ENCODE measurements around the gene YKT6.

The YKT6 gene

GRCh38 chr7:44257213-44257612 lies 56.4 kb downstream of the YKT6 start:
- H3K4me3 ChIP-seq (replicated peaks in 1 of 2; ENCODE audit: low read depth in 2 of 2, low read length in 2 of 2) = no peak overlapping the region
- TF ChIP-seq CTCF (IDR thresholded peaks at IDR 0.05; ENCODE audit: low read depth, low read length) = no peak
- no peak for DNase-seq (ENCODE audit: low read depth in 2 of 2)

DNA sequence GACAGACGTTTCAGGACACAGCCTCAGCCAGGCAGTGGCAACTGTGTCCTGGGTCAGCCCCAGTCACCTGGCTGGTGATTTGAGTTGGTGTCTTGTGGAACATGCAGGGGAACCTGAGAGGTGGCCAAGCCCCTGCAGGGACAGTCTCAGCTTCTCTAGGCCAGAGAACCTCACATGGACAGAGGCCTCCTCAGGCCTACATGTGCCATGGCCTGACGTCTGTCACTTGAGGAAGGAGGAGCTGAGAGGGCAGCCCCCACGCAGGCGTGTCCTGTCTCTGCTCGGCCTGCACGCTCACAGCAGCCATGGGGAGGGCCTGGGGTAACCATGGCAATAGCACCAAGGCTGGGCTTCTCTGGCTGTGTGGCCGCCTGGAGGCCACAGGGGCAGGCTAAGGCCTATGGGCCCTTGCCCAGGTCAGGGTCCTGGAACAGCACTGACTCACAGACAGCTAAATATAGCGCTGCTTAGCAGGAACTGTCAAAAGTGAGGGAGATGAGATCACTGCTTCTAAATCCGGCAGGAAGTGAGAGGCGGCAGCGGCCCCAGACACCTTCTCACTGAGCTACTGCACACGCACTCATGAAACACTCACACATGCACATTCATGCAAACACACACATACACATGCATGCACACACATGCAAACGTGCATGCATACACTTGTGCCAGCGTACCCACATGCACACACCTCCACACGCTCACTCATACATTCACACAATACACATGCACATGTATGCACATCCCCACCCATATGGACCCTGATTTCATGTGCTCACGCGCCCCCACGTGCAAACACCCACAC lies 57.0 kb downstream of the YKT6 start:
- no peak overlapping the region for H3K4me3 ChIP-seq (replicated peaks in 1 of 2; ENCODE audit: low read depth in 2 of 2, low read length in 2 of 2)
- TF ChIP-seq CTCF (IDR thresholded peaks at IDR 0.05; ENCODE audit: low read depth, low read length) = no peak
- DNase-seq (ENCODE audit: low read depth in 2 of 2) = peak; percentile 89 to 96

DNA sequence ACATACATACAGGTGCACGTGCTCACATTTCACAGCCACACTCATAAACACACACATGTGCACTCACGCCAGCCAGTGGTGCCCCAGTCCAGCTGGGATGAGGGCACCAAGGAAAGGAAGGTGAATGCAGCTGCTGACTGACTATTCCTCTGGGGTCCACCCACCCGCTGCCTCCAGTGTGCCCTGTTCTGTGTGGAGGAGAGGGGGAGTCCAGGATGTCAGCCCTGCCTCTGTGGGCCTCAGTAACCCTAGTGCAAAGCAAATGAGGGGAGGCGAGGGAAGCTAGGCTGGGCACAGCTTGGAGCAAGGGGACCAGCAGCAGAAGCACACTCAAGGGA lies 57.6 kb downstream of the YKT6 start:
- TF ChIP-seq CTCF (IDR thresholded peaks at IDR 0.05; ENCODE audit: low read depth, low read length) = no peak

DNA sequence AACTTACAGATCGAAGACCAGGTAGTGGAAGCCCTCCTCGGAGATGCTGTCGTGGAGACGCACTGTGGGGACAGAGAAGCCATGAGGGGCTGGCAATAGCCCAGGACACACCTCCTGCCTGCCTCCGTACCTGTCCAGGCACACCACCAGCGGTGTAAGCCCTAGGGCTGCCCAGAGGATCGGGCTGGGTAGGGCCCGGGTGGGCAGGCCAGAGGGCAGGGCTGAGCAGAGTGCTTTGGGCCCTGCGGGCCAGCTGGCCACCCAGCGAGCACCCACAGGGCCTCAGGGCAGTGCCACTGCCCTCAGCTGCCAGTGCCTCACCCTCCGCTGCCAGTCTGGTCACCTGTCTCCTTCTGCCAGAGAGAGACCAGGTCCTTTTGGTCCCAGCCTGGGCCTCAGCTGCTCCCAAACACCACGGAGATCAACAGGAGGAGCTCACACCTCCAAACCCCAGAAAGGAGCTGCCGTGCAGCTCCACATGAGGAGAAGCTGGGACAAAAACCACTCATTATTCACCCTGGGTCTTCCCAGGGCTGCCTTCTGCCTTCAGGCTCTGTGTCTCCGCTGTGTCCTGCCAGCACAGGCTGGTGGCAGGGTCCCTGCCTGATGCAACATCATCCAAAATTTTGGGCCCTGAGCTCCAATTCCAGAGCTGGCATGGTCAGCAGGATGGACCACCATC lies 58.2 kb downstream of the YKT6 start:
- no peak for DNase-seq (ENCODE audit: low read depth in 2 of 2)

More for the DNA sequence above, 57.6 kb downstream of the YKT6 start:
- no peak for DNase-seq (ENCODE audit: low read depth in 2 of 2)
- no peak overlapping the region for H3K4me3 ChIP-seq (replicated peaks in 1 of 2; ENCODE audit: low read depth in 2 of 2, low read length in 2 of 2)

GRCh38 chr7:44259547-44260457 lies 59.0 kb downstream of the YKT6 start:
- DNase-seq (ENCODE audit: low read depth in 2 of 2) = peak; percentile 98 to 99
- H3K4me3 ChIP-seq (replicated peaks in 1 of 2; ENCODE audit: low read depth in 2 of 2, low read length in 2 of 2) = no peak overlapping the region
- TF ChIP-seq CTCF (IDR thresholded peaks at IDR 0.05; ENCODE audit: low read depth, low read length) = no peak

More for the DNA sequence above, 58.2 kb downstream of the YKT6 start:
- no peak for TF ChIP-seq CTCF (IDR thresholded peaks at IDR 0.05; ENCODE audit: low read depth, low read length)
- H3K4me3 ChIP-seq (replicated peaks in 1 of 2; ENCODE audit: low read depth in 2 of 2, low read length in 2 of 2) = no peak overlapping the region

GRCh38 chr7:44261240-44261639 lies 60.5 kb downstream of the YKT6 start:
- no peak for TF ChIP-seq CTCF (IDR thresholded peaks at IDR 0.05; ENCODE audit: low read depth, low read length)
- no peak for DNase-seq (ENCODE audit: low read depth in 2 of 2)
- H3K4me3 ChIP-seq (replicated peaks in 1 of 2; ENCODE audit: low read depth in 2 of 2, low read length in 2 of 2) = no peak overlapping the region
